Body of pancreas (tissue), 4 donors: ENCODE data around the gene RASAL1. TPM values are rescaled to one million over a fixed set of nuclear protein-coding genes. Genes with fewer than 3 reads are reported as not detected.

Experiments used
- ATAC-seq: fragments of 150-250 bp; one replicate; pipeline ENCODE4 v1.9.1; 2016
- DNase-seq, 4 donors: peaks; one replicate each; pipeline ENCODE4 v3.0.0-alpha.2; 2019
- H3K27ac ChIP-seq, 4 donors: fragments of 200-600 bp; sonication (generic); 1 replicate in 3 of 4; 2 replicates in 1 of 4; pipeline versions ENCODE4 v1.5.1 to v1.6.1; 2016 to 2019; ENCODE audit warnings: mild to moderate bottlenecking in 1 of 4, mixed read lengths in 1 of 4, moderate library complexity in 1 of 4
- H3K27me3 ChIP-seq, 2 donors: fragments of 200-600 bp; sonication (generic); one replicate each; pipeline ENCODE4 v1.6.0; 2016; ENCODE audit warnings: mild to moderate bottlenecking in 1 of 2
- H3K36me3 ChIP-seq, 2 donors: fragments of 200-600 bp; sonication (generic); replicated peaks in 1 of 2; 2 replicates each; pipeline ENCODE4 v1.5.1; 2016; ENCODE audit warnings: low read depth in 2 of 2; ENCODE audit not compliant: insufficient read depth in 1 of 2
- H3K4me1 ChIP-seq: fragments of 200-600 bp; sonication (generic); one replicate; pipeline ENCODE4 v1.6.0; 2016
- H3K4me3 ChIP-seq, 2 donors: fragments of 200-600 bp; sonication (generic); 1 replicate in 1 of 2; 2 replicates in 1 of 2; pipeline ENCODE4 v1.5.1; 2016 to 2019
- H3K9me3 ChIP-seq, 3 donors: fragments of 200-600 bp; sonication (generic); 1 replicate in 2 of 3; 2 replicates in 1 of 3; pipeline ENCODE4 v1.5.1; 2016
- CTCF ChIP-seq, 7 experiments: fragments of 450-650 bp in 4 of 7; fragments of 200-600 bp in 3 of 7; sonication (generic) in 3 of 7; IDR thresholded peaks; one replicate each; pipeline ENCODE4 v1.5.1; 2016 to 2019; ENCODE audit warnings: antibody characterized with exemption in 7 of 7
- POLR2A ChIP-seq, 3 donors: fragments of 450-650 bp; IDR thresholded peaks; one replicate each; pipeline ENCODE4 v1.6.1; 2016; ENCODE audit warnings: antibody characterized with exemption in 3 of 3, mild to moderate bottlenecking in 2 of 3
- WGBS, 2 donors: methylation state at CpG; one replicate each; pipeline ENCODE4 v1.1.5; 2017; 5-methylcytosine and 5-hydroxymethylcytosine counted together
- intact Hi-C: fragments of 100-400 bp; cut with DNase I; formaldehyde crosslinking; loops from one replicate; pipeline ENCODE4 v1.15.1; 2023
- total RNA-seq, 2 donors: library from RNA; depleted of rRNA; stranded (reverse); fragments of >200 nt; gene quantifications; one replicate each; pipeline ENCODE4 v1.1.0, GENCODE V29; 2016

Gene RASAL1
- total RNA-seq, 2 donors from 2014 or later = 0.66 to 2.1 TPM

DNA sequence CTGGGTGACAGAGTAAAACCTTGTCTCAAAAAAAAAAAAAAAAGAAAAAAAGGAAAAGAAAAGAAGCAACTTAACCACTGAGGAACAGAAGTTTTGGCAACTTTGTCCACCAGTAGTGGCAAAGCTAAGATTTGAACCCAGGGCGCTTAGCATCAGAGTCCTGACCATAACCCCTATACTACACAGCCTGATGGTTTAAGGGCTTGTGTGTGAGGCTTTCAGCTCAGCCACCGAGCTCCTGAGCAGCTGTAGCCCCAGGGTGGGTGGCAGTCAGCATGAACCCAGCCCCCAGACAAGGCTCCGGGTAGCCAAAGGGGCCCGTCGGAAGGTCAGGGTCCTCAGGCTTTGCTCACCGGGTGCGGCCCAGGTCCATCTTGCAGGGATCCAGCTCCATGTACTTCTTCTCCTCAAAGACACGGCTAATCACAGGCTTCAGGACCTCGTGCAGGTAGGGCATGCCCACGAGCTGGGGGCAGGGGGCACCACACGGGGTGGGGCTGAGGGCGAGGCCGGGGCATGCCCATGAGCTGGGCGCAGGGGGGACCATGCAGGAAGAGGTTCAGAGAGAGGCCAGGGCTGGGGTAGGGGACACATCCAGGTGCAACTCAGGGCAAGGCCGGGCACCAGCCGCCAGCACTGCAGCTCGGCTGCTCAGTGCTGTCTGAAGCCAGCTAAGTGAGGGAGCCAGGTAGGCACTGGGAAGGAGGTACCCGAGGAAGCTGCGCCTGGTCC lies 20.9 kb downstream of the RASAL1 start:
- 77 to 87% methylated on average over 3 to 19 of the region's 19 CpGs for WGBS, 2 donors
- ATAC-seq (no peak), DNase-seq (no peak)
- Histone ChIP-seq H3K36me3 (no peaks in the 10 kb centered on the region), H3K9me3 (no peaks in the 10 kb centered on the region), H3K4me3 (no peak overlapping the region), H3K4me1 (no peaks in the 10 kb centered on the region), H3K27me3 (no peaks in the 10 kb centered on the region), H3K27ac (no peak overlapping the region)
- TF ChIP-seq CTCF (IDR thresholded peaks at IDR 0.05) (no peak), POLR2A (IDR thresholded peaks at IDR 0.05) (no peak)
- intact Hi-C loops = no loop called here

DNA sequence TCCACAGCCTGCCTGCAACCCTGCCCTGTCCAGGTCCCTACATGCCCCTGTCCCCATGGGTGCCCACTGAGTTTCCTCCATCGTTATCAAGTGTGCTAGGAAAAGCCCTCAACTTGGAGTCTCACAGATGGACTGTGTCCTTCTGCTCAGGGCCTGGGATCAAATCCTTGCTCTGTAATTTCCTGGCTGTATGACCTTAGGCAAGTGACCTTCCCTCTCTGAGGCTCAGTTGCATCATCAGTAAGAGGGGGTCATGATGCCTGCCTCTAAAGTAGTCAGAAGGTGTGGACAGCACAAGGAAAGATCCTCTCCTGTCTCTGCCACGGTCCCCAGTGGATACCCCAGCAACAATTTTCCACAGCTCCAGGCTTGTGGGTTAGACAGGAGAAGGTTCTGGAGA lies 22.2 kb downstream of the RASAL1 start:
- Histone ChIP-seq H3K4me1 (no peaks in the 10 kb centered on the region), H3K27ac (no peak overlapping the region), H3K36me3 (no peaks in the 10 kb centered on the region), H3K9me3 (no peaks in the 10 kb centered on the region), H3K4me3 (no peak overlapping the region), H3K27me3 (no peaks in the 10 kb centered on the region)
- no peak for ATAC-seq
- no peak for TF ChIP-seq CTCF (IDR thresholded peaks at IDR 0.05)
- no peak for TF ChIP-seq POLR2A (IDR thresholded peaks at IDR 0.05)
- no peak for DNase-seq
- WGBS, 2 donors = 60 to 67% methylated on average over 1 to 2 of the region's 2 CpGs
- intact Hi-C loops = no loop called here

DNA sequence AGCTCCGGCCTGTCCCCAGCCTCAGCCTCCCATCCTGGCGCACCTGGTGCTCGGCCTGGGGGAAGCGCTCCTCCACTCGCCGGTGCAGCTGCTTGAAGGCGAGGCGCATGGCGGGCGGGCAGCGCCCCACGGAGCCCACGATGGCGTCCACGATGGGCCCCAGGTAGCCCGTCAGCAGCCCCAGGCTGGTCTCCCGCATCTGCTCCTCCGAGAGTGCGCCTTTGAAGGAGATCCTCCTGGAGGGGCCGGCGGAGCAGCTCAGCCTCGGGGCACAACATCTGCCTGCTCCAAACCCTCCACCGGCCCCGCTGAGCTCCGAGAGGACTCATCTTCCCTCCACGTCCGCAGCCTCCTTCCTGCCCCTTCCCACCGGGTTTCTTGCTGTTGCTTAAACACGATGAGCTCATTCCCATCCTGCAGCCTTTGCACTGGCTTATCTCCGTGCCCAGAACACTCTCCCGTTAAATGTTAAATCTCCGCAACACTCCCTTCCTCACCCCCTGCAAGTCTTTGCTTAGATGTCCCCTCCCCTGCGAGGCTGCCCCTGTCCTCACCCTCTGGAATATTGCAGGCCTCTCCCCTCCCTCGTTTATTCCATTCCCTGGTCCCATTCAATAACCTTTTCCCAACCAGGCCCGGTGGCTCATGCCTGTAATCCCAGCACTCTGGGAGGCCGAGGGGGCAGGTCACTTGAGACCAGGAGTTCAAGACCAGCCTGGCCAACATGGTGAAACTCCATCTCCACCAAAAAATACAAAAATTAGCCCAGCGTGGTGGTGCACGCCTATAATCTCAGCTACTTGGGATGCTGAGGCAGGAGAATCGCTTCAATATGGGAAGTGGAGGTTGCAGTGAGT lies 23.3 kb downstream of the RASAL1 start:
- ATAC-seq (no peak), DNase-seq (no peak)
- H3K27ac ChIP-seq = no peak overlapping the region
- H3K27me3 ChIP-seq = no peaks in the 10 kb centered on the region
- TF ChIP-seq CTCF (IDR thresholded peaks at IDR 0.05) (no peak), POLR2A (IDR thresholded peaks at IDR 0.05) (no peak)
- H3K9me3 ChIP-seq = no peaks in the 10 kb centered on the region
- no peak overlapping the region for H3K4me3 ChIP-seq
- 69 to 72% methylated on average over 26 to 39 of the region's 39 CpGs for WGBS, 2 donors
- intact Hi-C loops = no loop called here
- no peaks in the 10 kb centered on the region for H3K36me3 ChIP-seq
- no peaks in the 10 kb centered on the region for H3K4me1 ChIP-seq

- no peaks in the 10 kb centered on the region for H3K27me3 ChIP-seq
- H3K9me3 ChIP-seq = no peaks in the 10 kb centered on the region
- intact Hi-C loops = no loop called here
- no peak overlapping the region for H3K27ac ChIP-seq
- 66 to 81% methylated on average over 3 of the region's 3 CpGs for WGBS, 2 donors
- no peak for TF ChIP-seq POLR2A (IDR thresholded peaks at IDR 0.05)
- no peak for TF ChIP-seq CTCF (IDR thresholded peaks at IDR 0.05)
- H3K4me3 ChIP-seq = no peak overlapping the region
- no peaks in the 10 kb centered on the region for H3K4me1 ChIP-seq
- H3K36me3 ChIP-seq = no peaks in the 10 kb centered on the region
- no peak for ATAC-seq
- DNase-seq = no peak
Measured at GRCh38 chr12:113111247-113111646, 24.3 kb downstream of the RASAL1 start.
